ENCODE data around the gene CHD9.

GRCh38 chr16:53099318-53100130 is 44.7 kb downstream of the CHD9 start:
- TF ChIP-seq TARDBP (IDR thresholded peaks at IDR 0.05), result no peak
- TF ChIP-seq ARNT (IDR thresholded peaks at IDR 0.05), result no peak
- TF ChIP-seq SP1 (IDR thresholded peaks at IDR 0.05), result no peak
- TF ChIP-seq SUZ12 (IDR thresholded peaks at IDR 0.05), result no peak
- TF ChIP-seq FOXM1 (IDR thresholded peaks at IDR 0.05; ENCODE audit: borderline replicate concordance), result no peak
- TF ChIP-seq ELF4 (IDR thresholded peaks at IDR 0.05), result no peak
- TF ChIP-seq BHLHE40 (IDR thresholded peaks at IDR 0.05; ENCODE audit: borderline replicate concordance), result no peak
- no peak for TF ChIP-seq CTBP1 (IDR thresholded peaks at IDR 0.05; ENCODE audit: borderline replicate concordance)
